Esophagus squamous epithelium (tissue), 4 donors: ENCODE results near the gene PRKCE.

ENCODE experiments used
- CTCF ChIP-seq, 6 experiments: fragments of 450-650 bp in 4 of 6; fragments of 200-600 bp in 2 of 6; sonication (generic) in 2 of 6; IDR thresholded peaks; one replicate each; pipeline ENCODE4 v1.5.1; 2016 to 2019; ENCODE audit warnings: antibody characterized with exemption in 6 of 6, mild to moderate bottlenecking in 4 of 6, moderate library complexity in 4 of 6
- POLR2A ChIP-seq, 4 donors: fragments of 450-650 bp; IDR thresholded peaks; one replicate each; pipeline ENCODE4 v1.6.1; 2017; ENCODE audit warnings: antibody characterized with exemption in 4 of 4, mild to moderate bottlenecking in 4 of 4, moderate library complexity in 3 of 4

GRCh38 chr2:45885171-45885621 is 233.7 kb downstream of the PRKCE start:
- TF ChIP-seq CTCF (IDR thresholded peaks at IDR 0.05): no peak
- TF ChIP-seq POLR2A (IDR thresholded peaks at IDR 0.05): no peak
